ENCODE results near the gene INTS4. TPM values are rescaled to one million over a fixed set of nuclear protein-coding genes. Genes with fewer than 3 reads are reported as not detected.

INTS4 gene
- total and polyA plus RNA-seq, 2 of the 8 experiments (the other 6 are each of a cell fraction or from before 2014, with no cell fraction given), result 27.0 to 31.3 TPM

DNA sequence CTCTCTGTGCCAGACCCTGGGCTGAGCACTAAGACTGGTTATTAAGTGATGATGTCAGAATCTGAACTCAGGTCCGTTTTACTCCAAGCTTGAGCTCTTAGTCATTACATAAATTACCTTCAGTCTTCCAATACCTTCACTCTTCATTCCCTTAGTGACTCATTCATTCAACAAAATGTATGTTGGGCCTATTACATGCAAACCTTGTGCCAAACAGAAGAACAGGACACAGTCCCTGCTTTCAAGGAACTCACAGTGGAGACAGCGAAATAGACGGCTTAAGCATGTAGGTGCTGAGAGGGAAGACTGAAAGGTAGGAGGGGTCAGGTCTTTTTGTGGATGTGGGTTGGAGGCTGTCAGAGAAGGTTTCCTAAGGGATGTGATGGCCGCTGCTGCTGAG lies 25.3 kb upstream of the INTS4 start:
- no peak overlapping the region for H3K14ac ChIP-seq (ENCODE audit: insufficient read length)
- H4K5ac ChIP-seq (ENCODE audit: insufficient read length, low read depth, low read length), result no peak overlapping the region
- no peak overlapping the region for H3K18ac ChIP-seq (ENCODE audit: extremely low read depth, low read length)
- FAIRE-seq (no peak), DNase-seq (ENCODE audit: low read depth in 1 of 2, low spot score in 2 of 2) (no peak)
- H4K20me1 ChIP-seq (replicated peaks in 1 of 2; ENCODE audit: control insufficient read depth in 1 of 2, insufficient read depth in 2 of 2, low read length in 2 of 2), result no peaks in the 10 kb centered on the region
- H2BK120ac ChIP-seq (replicated peaks; ENCODE audit: low read depth, low read length), result no peak overlapping the region
- H3K79me1 ChIP-seq (ENCODE audit: low read depth, low read length), result no peaks in the 10 kb centered on the region; the same call in 1 of the 2 replicates
- no peak overlapping the region for H3K4ac ChIP-seq (replicated peaks; ENCODE audit: insufficient read length, low read depth, low read length)
- TF ChIP-seq CBX8 (IDR thresholded peaks at IDR 0.05; ENCODE audit: borderline replicate concordance, low read depth, low read length) (no peak), CEBPB (IDR thresholded peaks at IDR 0.05; ENCODE audit: low read depth, low read length) (no peak), TBP (IDR thresholded peaks at IDR 0.05; ENCODE audit: low read depth, low read length) (no peak), PHF8 (conservative IDR thresholded peaks at IDR 0.05; ENCODE audit: low read depth, low read length) (no peak), CHD2 (IDR thresholded peaks at IDR 0.05; ENCODE audit: low read length) (no peak)
- TF ChIP-seq, protein P1, sequence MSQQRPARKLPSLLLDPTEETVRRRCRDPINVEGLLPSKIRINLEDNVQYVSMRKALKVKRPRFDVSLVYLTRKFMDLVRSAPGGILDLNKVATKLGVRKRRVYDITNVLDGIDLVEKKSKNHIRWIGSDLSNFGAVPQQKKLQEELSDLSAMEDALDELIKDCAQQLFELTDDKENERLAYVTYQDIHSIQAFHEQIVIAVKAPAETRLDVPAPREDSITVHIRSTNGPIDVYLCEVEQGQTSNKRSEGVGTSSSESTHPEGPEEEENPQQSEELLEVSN (IDR thresholded peaks at IDR 0.05), result no peak
- H2BK12ac ChIP-seq (ENCODE audit: low read depth, low read length), result no peak overlapping the region
- no peak overlapping the region for H2BK15ac ChIP-seq (ENCODE audit: low read length)
- no peak overlapping the region for H3K56ac ChIP-seq (replicated peaks; ENCODE audit: insufficient read length, low read depth, low read length)
- peaks cover 0 to 13% (median 8%) of the 10 kb centered on the region in 4 experiments; a peak in 6 of 7 replicates for H3K4me1 ChIP-seq (replicated peaks in 1 of 4; ENCODE audit: control insufficient read depth in 3 of 4, insufficient read depth in 4 of 4, low read length in 3 of 4)
- H3K36me3 ChIP-seq (ENCODE audit: control insufficient read depth in 2 of 4, insufficient read depth in 4 of 4, low read length in 3 of 4), result peaks cover 6 to 12% (median 10%) of the 10 kb centered on the region in 4 experiments; a peak in 6 of 8 replicates
- ChIA-PET CTCF (ENCODE audit: partially characterized antibody) (interaction anchor here (2.0 to 3.3 kb wide), 4 partner anchors 15 to 26 kb away, joined by 6 to 19 read pairs (median 12); no protein-coding TSS in a partner anchor), POLR2A (ENCODE audit: partially characterized antibody) (interaction anchor here (1.3 to 1.9 kb wide), 3 partner anchors 13 to 59 kb away, joined by 3 to 11 read pairs (median 5); no protein-coding TSS in a partner anchor)
- peaks cover 9% of the 10 kb centered on the region for H3K23me2 ChIP-seq (ENCODE audit: low read depth, low read length)
- no peaks in the 10 kb centered on the region for H3K27me3 ChIP-seq (replicated peaks in 1 of 4; ENCODE audit: control insufficient read depth in 3 of 4, extremely low read depth in 1 of 4, insufficient read depth in 3 of 4, low read length in 3 of 4)
- no peaks in the 10 kb centered on the region for H3K9me3 ChIP-seq (ENCODE audit: insufficient read depth in 2 of 2, low read depth in 1 of 2, low read length in 1 of 2)
- no peaks in the 10 kb centered on the region for H3K79me2 ChIP-seq (ENCODE audit: control insufficient read depth in 1 of 2, insufficient read depth in 2 of 2, low read length in 2 of 2)
- no peak overlapping the region for H3K4me2 ChIP-seq (ENCODE audit: insufficient read depth in 1 of 2, low read depth in 2 of 2, low read length in 2 of 2)
- no peak overlapping the region for H2BK20ac ChIP-seq (ENCODE audit: low read length)
- H3K9ac ChIP-seq (replicated peaks in 1 of 4; ENCODE audit: extremely low read depth in 1 of 4, low read depth in 3 of 4, low read length in 3 of 4), result no peak overlapping the region
- H3K27ac ChIP-seq (ENCODE audit: low read depth, low read length), result no peak overlapping the region
- H3K4me3 ChIP-seq (ENCODE audit: extremely low read depth in 1 of 4, insufficient read depth in 2 of 4, low read depth in 3 of 4, low read length in 4 of 4), result no peak overlapping the region
- WGBS, 2 experiments (ENCODE audit: extremely low coverage in 1 of 2, insufficient coverage in 1 of 2, insufficient read length in 1 of 2, insufficient replicate concordance in 2 of 2, low coverage in 1 of 2, low lambda C conversion rate in 2 of 2, missing lambda C conversion rate in 1 of 2), result 69% methylated on average over 4 of the region's 4 CpGs; no CpG with 5 or more reads in 1 of the 2 experiments
- no peak overlapping the region for H2BK5ac ChIP-seq (ENCODE audit: low read depth, low read length)
- H4K8ac ChIP-seq (ENCODE audit: extremely low read depth, insufficient read depth, low read length), result no peak overlapping the region
- H2AK5ac ChIP-seq (ENCODE audit: low read depth, low read length), result no peak overlapping the region
- H4K91ac ChIP-seq (replicated peaks; ENCODE audit: insufficient read length, low read length), result no peak overlapping the region
- no peak overlapping the region for H2AFZ ChIP-seq (ENCODE audit: low read length)
- no peak overlapping the region for H3K23ac ChIP-seq (ENCODE audit: insufficient read length)
